Smooth muscle cell (in vitro differentiated cells): ENCODE results near the gene ATP8A2. TPM values are rescaled to one million over a fixed set of nuclear protein-coding genes. Genes with fewer than 3 reads are reported as not detected.

Experiments
- DNase-seq: peaks from one replicate; lab custom pipeline; 2025; ENCODE audit not compliant: unreplicated experiment; lab: John Stamatoyannopoulos, UW
- H2AFZ ChIP-seq: fragments of 200-600 bp; sonication (generic); 2 replicates; pipeline ENCODE4 v1.6.0; 2016; ENCODE audit warnings: antibody characterized with exemption, low read depth, mild to moderate bottlenecking
- H3F3A ChIP-seq: fragments of 200-600 bp; sonication (generic); 2 replicates; pipeline ENCODE4 v1.6.0; 2017; ENCODE audit warnings: antibody characterized with exemption, low read depth
- H3K27ac ChIP-seq: fragments of 200-600 bp; sonication (generic); 2 replicates; pipeline ENCODE4 v1.5.1; 2016; ENCODE audit warnings: low read depth, mild to moderate bottlenecking
- H3K27me3 ChIP-seq: fragments of 200-600 bp; sonication (generic); 2 replicates; pipeline ENCODE4 v1.6.1; 2016; ENCODE audit warnings: low read depth, mild to moderate bottlenecking
- H3K36me3 ChIP-seq: fragments of 200-600 bp; sonication (generic); 2 replicates; pipeline ENCODE4 v1.5.1; 2016; ENCODE audit warnings: low read depth
- H3K4me1 ChIP-seq: fragments of 200-600 bp; sonication (generic); 2 replicates; pipeline ENCODE4 v1.5.1; 2016; ENCODE audit warnings: low read depth
- H3K4me2 ChIP-seq: fragments of 200-600 bp; sonication (generic); 2 replicates; pipeline ENCODE4 v1.6.0; 2016; ENCODE audit warnings: mild to moderate bottlenecking
- H3K4me3 ChIP-seq: fragments of 200-600 bp; sonication (generic); 2 replicates; pipeline ENCODE4 v1.5.1; 2016; ENCODE audit warnings: mild to moderate bottlenecking
- H3K79me2 ChIP-seq: fragments of 200-600 bp; sonication (generic); 2 replicates; pipeline ENCODE4 v1.6.0; 2016; ENCODE audit warnings: low read depth, mild to moderate bottlenecking
- H3K9ac ChIP-seq: fragments of 200-600 bp; sonication (generic); 2 replicates; pipeline ENCODE4 v1.6.0; 2016; ENCODE audit warnings: low read depth
- H3K9me3 ChIP-seq: fragments of 200-600 bp; sonication (generic); replicated peaks from 2 replicates; pipeline ENCODE4 v1.5.1; 2016; ENCODE audit warnings: low read depth
- H4K20me1 ChIP-seq: fragments of 200-600 bp; sonication (generic); 2 replicates; pipeline ENCODE4 v1.6.0; 2016; ENCODE audit warnings: low read depth
- WGBS: methylation state at CpG from one replicate; pipeline ENCODE4 v1.1.7; 2016; ENCODE audit warnings: low lambda C conversion rate; 5-methylcytosine and 5-hydroxymethylcytosine counted together
- polyA plus RNA-seq: library from polyadenylated mRNA; unstranded; fragments of >200 nt; fragmentation: Nextera tagmentation; extraction: Ambion mirVana; gene quantifications from 2 replicates; pipeline ENCODE4 v1.2.1, GENCODE V29; 2016
- total RNA-seq: library from RNA; depleted of rRNA; stranded (reverse); fragments of >200 nt; gene quantifications from 2 replicates; pipeline ENCODE4 v1.2.3, GENCODE V29; 2014
- TF ChIP-seq, protein P1 (sequence below): fragments of 200-600 bp; sonication (generic); IDR thresholded peaks from 2 replicates; pipeline ENCODE4 v1.5.1; 2017; ENCODE audit warnings: borderline replicate concordance, mild to moderate bottlenecking, antibody characterized with exemption; ENCODE audit not compliant: insufficient read depth, poor library complexity, severe bottlenecking

Gene ATP8A2
- total and polyA plus RNA-seq, 2 experiments from 2014 or later = under 0.01 to 0.06 TPM

DNA sequence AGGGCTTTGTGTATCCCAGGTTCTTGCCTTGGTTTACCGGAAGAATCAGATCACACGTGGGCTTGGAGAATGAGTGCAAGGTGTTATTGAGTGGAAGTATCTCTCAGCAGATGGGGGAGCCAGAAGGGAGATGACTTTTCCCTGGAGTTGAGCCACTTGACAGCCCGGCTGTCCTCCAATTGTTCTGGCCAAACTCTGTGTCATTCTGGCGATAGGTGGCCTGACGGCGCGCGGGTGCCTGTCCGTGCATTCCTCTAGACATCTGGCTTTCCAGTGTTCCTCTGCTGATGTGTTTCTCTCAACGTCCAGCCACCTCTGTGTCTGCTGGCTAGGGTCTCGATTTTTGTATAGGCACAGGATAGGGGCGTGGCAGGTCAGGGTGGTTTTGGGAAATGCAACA lies 498.2 kb downstream of the ATP8A2 start:
- Histone ChIP-seq H3K36me3 (no peaks in the 10 kb centered on the region), H3K4me1 (peaks cover 5% of the 10 kb centered on the region), H3K4me2 (no peak overlapping the region), H3K4me3 (no peak overlapping the region), H4K20me1 (no peaks in the 10 kb centered on the region), H3K27me3 (peaks cover 28% of the 10 kb centered on the region), H3K9ac (no peak overlapping the region), H3K79me2 (no peaks in the 10 kb centered on the region), H2AFZ (no peak overlapping the region), H3K9me3 (no peaks in the 10 kb centered on the region), H3F3A (no peaks in the 10 kb centered on the region), H3K27ac (no peak overlapping the region)
- TF ChIP-seq, protein P1, sequence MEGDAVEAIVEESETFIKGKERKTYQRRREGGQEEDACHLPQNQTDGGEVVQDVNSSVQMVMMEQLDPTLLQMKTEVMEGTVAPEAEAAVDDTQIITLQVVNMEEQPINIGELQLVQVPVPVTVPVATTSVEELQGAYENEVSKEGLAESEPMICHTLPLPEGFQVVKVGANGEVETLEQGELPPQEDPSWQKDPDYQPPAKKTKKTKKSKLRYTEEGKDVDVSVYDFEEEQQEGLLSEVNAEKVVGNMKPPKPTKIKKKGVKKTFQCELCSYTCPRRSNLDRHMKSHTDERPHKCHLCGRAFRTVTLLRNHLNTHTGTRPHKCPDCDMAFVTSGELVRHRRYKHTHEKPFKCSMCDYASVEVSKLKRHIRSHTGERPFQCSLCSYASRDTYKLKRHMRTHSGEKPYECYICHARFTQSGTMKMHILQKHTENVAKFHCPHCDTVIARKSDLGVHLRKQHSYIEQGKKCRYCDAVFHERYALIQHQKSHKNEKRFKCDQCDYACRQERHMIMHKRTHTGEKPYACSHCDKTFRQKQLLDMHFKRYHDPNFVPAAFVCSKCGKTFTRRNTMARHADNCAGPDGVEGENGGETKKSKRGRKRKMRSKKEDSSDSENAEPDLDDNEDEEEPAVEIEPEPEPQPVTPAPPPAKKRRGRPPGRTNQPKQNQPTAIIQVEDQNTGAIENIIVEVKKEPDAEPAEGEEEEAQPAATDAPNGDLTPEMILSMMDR = no peak
- no peak for DNase-seq
- WGBS = 88% methylated on average over 12 of the region's 12 CpGs

DNA sequence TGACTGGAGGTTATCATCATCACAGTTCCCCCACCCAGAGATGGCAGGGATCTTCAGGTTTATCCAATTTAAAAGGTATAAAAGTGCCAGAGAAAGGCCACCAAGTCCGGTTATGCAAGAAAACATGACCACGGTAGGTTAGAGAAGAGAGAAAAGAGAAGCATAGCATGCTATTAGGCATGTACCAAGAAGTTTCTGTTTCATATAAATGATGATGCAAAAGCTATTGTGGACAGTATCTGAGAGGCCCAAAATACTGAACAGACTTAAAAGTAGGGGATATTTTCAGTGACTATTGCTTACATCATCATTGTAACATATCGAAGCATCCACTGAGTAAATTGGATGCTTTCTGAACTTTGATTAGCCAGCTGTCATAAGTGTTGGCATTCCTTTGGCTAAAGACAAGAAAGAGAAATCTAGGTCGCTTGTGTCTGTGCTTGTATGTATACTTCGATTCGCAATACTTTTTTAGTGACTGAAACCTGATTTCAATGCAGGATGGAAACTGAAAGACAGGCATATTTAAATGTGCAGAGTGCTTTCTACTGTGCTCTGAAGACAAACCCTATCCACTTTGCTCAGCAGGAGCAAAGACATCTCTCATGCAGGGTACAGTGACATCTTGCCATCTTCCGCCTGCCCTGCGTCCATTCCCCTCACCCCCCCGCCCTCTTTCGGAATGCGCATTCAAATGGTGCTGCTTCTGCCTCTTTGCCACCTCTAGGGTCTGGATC lies 499.8 kb downstream of the ATP8A2 start:
- Histone ChIP-seq H4K20me1 (no peaks in the 10 kb centered on the region), H3K36me3 (no peaks in the 10 kb centered on the region), H3K4me3 (no peak overlapping the region), H3K79me2 (no peaks in the 10 kb centered on the region), H3K27ac (no peak overlapping the region), H3F3A (no peaks in the 10 kb centered on the region), H2AFZ (no peak overlapping the region), H3K27me3 (peaks cover 13% of the 10 kb centered on the region), H3K4me2 (no peak overlapping the region), H3K4me1 (peaks cover 5% of the 10 kb centered on the region), H3K9ac (no peak overlapping the region), H3K9me3 (no peaks in the 10 kb centered on the region)
- TF ChIP-seq, protein P1 = no peak
- WGBS = 91% methylated on average over 11 of the region's 11 CpGs
- no peak for DNase-seq

DNA sequence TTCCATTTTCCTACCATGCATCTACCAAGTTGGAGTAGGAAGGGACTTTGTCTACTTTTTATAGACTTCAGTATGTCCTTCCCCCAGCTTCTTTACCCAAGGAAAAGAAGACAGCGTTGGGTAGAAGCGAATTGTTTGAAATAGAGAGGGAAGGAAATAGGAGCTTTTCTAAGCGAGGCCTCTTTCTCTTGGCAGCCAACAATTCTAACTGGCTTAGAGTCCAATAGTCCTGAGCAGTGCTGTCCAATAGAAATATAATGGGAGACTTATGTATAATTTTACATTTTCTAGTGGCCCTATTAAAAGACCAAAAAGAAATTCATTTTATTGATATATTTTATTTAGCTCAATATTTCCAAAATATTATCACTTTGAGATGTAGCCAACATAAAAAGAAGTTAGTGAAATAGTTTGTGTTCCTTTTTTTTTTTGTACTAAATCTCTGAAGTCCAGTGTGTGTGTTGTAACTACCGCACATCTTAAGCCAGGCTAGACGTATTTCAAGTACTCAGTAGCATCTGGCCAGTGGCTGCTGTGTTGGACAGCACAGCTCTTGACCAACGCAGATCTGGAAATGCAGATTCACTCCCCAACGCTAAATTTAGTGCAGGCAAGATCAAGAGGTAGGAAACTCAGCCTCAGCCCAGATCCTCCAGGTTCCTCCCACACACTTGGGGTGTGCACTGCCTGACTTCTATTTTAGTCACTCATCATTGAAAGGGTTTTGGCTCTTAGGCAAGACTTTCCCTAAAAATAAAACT lies 500.9 kb downstream of the ATP8A2 start:
- Histone ChIP-seq H4K20me1 (no peaks in the 10 kb centered on the region), H3K4me3 (no peak overlapping the region), H3K9ac (no peak overlapping the region), H3F3A (no peaks in the 10 kb centered on the region), H2AFZ (no peak overlapping the region), H3K9me3 (no peaks in the 10 kb centered on the region), H3K27ac (no peak overlapping the region), H3K4me2 (no peak overlapping the region), H3K27me3 (peaks cover 13% of the 10 kb centered on the region), H3K36me3 (no peaks in the 10 kb centered on the region), H3K4me1 (peaks cover 6% of the 10 kb centered on the region), H3K79me2 (no peaks in the 10 kb centered on the region)
- TF ChIP-seq, protein P1 = no peak
- no peak for DNase-seq
- 58% methylated on average over 7 of the region's 7 CpGs for WGBS

DNA sequence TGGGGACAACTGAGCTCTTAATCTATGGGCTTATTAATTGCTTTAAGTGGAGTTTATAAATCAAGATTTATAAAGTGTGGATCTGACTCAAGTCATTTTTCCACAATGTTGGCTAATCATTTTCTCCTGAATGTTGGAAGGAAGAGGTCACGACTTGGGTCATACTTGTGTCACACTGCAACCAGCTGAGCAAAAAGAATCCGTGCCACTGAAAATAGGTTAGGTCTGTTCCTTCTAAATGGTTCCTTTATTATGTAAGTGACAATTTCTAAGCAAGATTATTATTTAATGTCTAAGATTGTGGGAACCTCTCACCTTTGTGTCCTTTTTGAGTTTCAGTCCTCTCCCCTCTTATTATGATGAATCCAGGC lies 501.5 kb downstream of the ATP8A2 start:
- Histone ChIP-seq H3K27me3 (peaks cover 13% of the 10 kb centered on the region), H3F3A (no peaks in the 10 kb centered on the region), H3K4me2 (no peak overlapping the region), H3K9me3 (no peaks in the 10 kb centered on the region), H3K36me3 (no peaks in the 10 kb centered on the region), H3K4me1 (peaks cover 4% of the 10 kb centered on the region), H3K79me2 (no peaks in the 10 kb centered on the region), H4K20me1 (no peaks in the 10 kb centered on the region), H3K9ac (no peak overlapping the region), H2AFZ (no peak overlapping the region), H3K27ac (no peak overlapping the region), H3K4me3 (no peak overlapping the region)
- TF ChIP-seq, protein P1 = no peak
- no peak for DNase-seq
- WGBS = 67% methylated on average over 2 of the region's 2 CpGs
